Vagina (tissue), 2 donors: ENCODE data around the gene FGF14.

Experiments used
- CTCF ChIP-seq, 3 experiments: fragments of 450-650 bp in 2 of 3; fragments of 200-600 bp in 1 of 3; sonication (generic) in 1 of 3; IDR thresholded peaks; one replicate each; pipeline ENCODE4 v1.5.1; 2017 to 2019; ENCODE audit warnings: antibody characterized with exemption in 3 of 3, mild to moderate bottlenecking in 2 of 3, moderate library complexity in 2 of 3
- POLR2A ChIP-seq, 2 donors: fragments of 450-650 bp; IDR thresholded peaks; one replicate each; pipeline ENCODE4 v1.6.1; 2017; ENCODE audit warnings: antibody characterized with exemption in 2 of 2, mild to moderate bottlenecking in 2 of 2, moderate library complexity in 2 of 2
- POLR2AphosphoS5 ChIP-seq, 2 donors: sonication (generic); formaldehyde crosslinking; IDR thresholded peaks; one replicate each; pipeline ENCODE4 v1.9.0; 2017; ENCODE audit warnings: antibody characterized with exemption in 2 of 2, mild to moderate bottlenecking in 2 of 2, low read depth in 1 of 2; ENCODE audit not compliant: insufficient read depth in 1 of 2

- TF ChIP-seq POLR2AphosphoS5 (IDR thresholded peaks at IDR 0.05; ENCODE audit: insufficient read depth in 1 of 2, low read depth in 1 of 2) (no peak), CTCF (IDR thresholded peaks at IDR 0.05) (no peak), POLR2A (IDR thresholded peaks at IDR 0.05) (no peak)
Observed at GRCh38 chr13:102045731-102046130, 356.1 kb downstream of the FGF14 start.
